ENCODE data around the gene R3HDM2. TPM values are rescaled to one million over a fixed set of nuclear protein-coding genes. Genes with fewer than 3 reads are reported as not detected.

Gene R3HDM2
- total RNA-seq, 1 experiment from 2014 or later, result 34.7 TPM

- no peak for ATAC-seq
Measured at GRCh38 chr12:57266681-57267080, 164.2 kb downstream of the R3HDM2 start.

More at GRCh38 chr12:57266681-57267080, 164.2 kb downstream of the R3HDM2 start:
- no peak for DNase-seq (ENCODE audit: low spot score)
- peak overlapping the region; percentile 86; the same call in 1 of the 2 replicates for H3K27ac Mint-ChIP-seq
- ChIA-PET POLR2A (no interaction called here), CTCF (interaction anchor here (1.0 to 4.6 kb wide), 4 partner anchors 21 to 210 kb away, joined by 4 to 22 read pairs (median 6); no protein-coding TSS in a partner anchor)
- no peaks in the 10 kb centered on the region for H3K9me3 Mint-ChIP-seq
- H3K4me1 Mint-ChIP-seq, result peaks cover 5% of the 10 kb centered on the region
- peaks cover 21% of the 10 kb centered on the region for H3K36me3 Mint-ChIP-seq
- TF ChIP-seq NR3C1 (CRISPR knock-in tag; conservative IDR thresholded peaks at IDR 0.05; ENCODE audit: low read depth), result no peak
- TF ChIP-seq, protein P1, sequence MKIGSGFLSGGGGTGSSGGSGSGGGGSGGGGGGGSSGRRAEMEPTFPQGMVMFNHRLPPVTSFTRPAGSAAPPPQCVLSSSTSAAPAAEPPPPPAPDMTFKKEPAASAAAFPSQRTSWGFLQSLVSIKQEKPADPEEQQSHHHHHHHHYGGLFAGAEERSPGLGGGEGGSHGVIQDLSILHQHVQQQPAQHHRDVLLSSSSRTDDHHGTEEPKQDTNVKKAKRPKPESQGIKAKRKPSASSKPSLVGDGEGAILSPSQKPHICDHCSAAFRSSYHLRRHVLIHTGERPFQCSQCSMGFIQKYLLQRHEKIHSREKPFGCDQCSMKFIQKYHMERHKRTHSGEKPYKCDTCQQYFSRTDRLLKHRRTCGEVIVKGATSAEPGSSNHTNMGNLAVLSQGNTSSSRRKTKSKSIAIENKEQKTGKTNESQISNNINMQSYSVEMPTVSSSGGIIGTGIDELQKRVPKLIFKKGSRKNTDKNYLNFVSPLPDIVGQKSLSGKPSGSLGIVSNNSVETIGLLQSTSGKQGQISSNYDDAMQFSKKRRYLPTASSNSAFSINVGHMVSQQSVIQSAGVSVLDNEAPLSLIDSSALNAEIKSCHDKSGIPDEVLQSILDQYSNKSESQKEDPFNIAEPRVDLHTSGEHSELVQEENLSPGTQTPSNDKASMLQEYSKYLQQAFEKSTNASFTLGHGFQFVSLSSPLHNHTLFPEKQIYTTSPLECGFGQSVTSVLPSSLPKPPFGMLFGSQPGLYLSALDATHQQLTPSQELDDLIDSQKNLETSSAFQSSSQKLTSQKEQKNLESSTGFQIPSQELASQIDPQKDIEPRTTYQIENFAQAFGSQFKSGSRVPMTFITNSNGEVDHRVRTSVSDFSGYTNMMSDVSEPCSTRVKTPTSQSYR (CRISPR knock-in tag; IDR thresholded peaks at IDR 0.05), result no peak
- TF ChIP-seq TEAD1 (CRISPR knock-in tag; IDR thresholded peaks at IDR 0.05), result no peak
- TF ChIP-seq GTF2I (CRISPR knock-in tag; conservative IDR thresholded peaks at IDR 0.05), result no peak
- TF ChIP-seq EMX1 (CRISPR knock-in tag; IDR thresholded peaks at IDR 0.05), result no peak
- TF ChIP-seq NR1H2 (CRISPR knock-in tag; IDR thresholded peaks at IDR 0.05), result no peak
- TF ChIP-seq FOXP4 (CRISPR knock-in tag; IDR thresholded peaks at IDR 0.05), result no peak
- TF ChIP-seq ZNF138 (CRISPR knock-in tag; conservative IDR thresholded peaks at IDR 0.05), result no peak
- no peak for TF ChIP-seq AFF4 (CRISPR knock-in tag; IDR thresholded peaks at IDR 0.05; ENCODE audit: borderline replicate concordance)
- TF ChIP-seq SMAD4 (CRISPR knock-in tag; IDR thresholded peaks at IDR 0.05), result no peak
- no peak for TF ChIP-seq GABPB1 (CRISPR knock-in tag; IDR thresholded peaks at IDR 0.05)
- TF ChIP-seq CREB1 (CRISPR knock-in tag; IDR thresholded peaks at IDR 0.05), result no peak
- TF ChIP-seq ATF1 (CRISPR knock-in tag; IDR thresholded peaks at IDR 0.05), result no peak
- TF ChIP-seq ZNF232 (CRISPR knock-in tag; IDR thresholded peaks at IDR 0.05), result no peak
- TF ChIP-seq CDX4 (CRISPR knock-in tag; IDR thresholded peaks at IDR 0.05; ENCODE audit: borderline replicate concordance), result no peak
- TF ChIP-seq, protein P2, sequence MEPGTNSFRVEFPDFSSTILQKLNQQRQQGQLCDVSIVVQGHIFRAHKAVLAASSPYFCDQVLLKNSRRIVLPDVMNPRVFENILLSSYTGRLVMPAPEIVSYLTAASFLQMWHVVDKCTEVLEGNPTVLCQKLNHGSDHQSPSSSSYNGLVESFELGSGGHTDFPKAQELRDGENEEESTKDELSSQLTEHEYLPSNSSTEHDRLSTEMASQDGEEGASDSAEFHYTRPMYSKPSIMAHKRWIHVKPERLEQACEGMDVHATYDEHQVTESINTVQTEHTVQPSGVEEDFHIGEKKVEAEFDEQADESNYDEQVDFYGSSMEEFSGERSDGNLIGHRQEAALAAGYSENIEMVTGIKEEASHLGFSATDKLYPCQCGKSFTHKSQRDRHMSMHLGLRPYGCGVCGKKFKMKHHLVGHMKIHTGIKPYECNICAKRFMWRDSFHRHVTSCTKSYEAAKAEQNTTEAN (CRISPR knock-in tag; IDR thresholded peaks at IDR 0.05), result no peak
- no peak for TF ChIP-seq ZNF671 (CRISPR knock-in tag; IDR thresholded peaks at IDR 0.05)
- TF ChIP-seq MAX (CRISPR knock-in tag; IDR thresholded peaks at IDR 0.05), result no peak
- no peak overlapping the region for H3K4me3 Mint-ChIP-seq
- H3K27me3 Mint-ChIP-seq (ENCODE audit: low read depth), result no peaks in the 10 kb centered on the region

Measured in WTC11 (cell line).